ENCODE measurements around the gene SGMS2.
A peak's percentile ranks its signal among the peaks of the same experiment; 100 is the strongest.

The SGMS2 gene

GRCh38 chr4:107824350-107825071 lies at the start of gene SGMS2:
Gene SGMS2 (plus strand): TSS chr4:107824932. CDS start chr4:107895554, 70,622 bp downstream.
- peak; percentile 42 to 53 for DNase-seq (ENCODE audit: low read depth in 2 of 2)

- DNase-seq (ENCODE audit: low read depth in 2 of 2): no peak
These were observed 46.8 kb upstream of the SGMS2 start for GRCh38 chr4:107777890-107778289.

GRCh38 chr4:107778784-107779530 lies 45.8 kb upstream of the SGMS2 start:
- DNase-seq (ENCODE audit: low read depth in 2 of 2): no peak

- no peak for DNase-seq (ENCODE audit: low read depth in 2 of 2)
These were observed 44.1 kb upstream of the SGMS2 start for GRCh38 chr4:107780665-107781064.

GRCh38 chr4:107791902-107792301 lies 32.8 kb upstream of the SGMS2 start:
- no peak for DNase-seq (ENCODE audit: low read depth in 2 of 2)

GRCh38 chr4:107792711-107793110 lies 32.0 kb upstream of the SGMS2 start:
- DNase-seq (ENCODE audit: low read depth in 2 of 2): no peak

GRCh38 chr4:107793996-107794395 lies 30.7 kb upstream of the SGMS2 start:
- no peak for DNase-seq (ENCODE audit: low read depth in 2 of 2)

GRCh38 chr4:107799669-107800450 lies 24.9 kb upstream of the SGMS2 start:
- DNase-seq (ENCODE audit: low read depth in 2 of 2): no peak

- DNase-seq (ENCODE audit: low read depth in 2 of 2): no peak
These were observed 24.0 kb upstream of the SGMS2 start for GRCh38 chr4:107800706-107801105.

GRCh38 chr4:107801766-107802211 lies 22.9 kb upstream of the SGMS2 start:
- DNase-seq (ENCODE audit: low read depth in 2 of 2): no peak

GRCh38 chr4:107804956-107805355 lies 19.8 kb upstream of the SGMS2 start:
- DNase-seq (ENCODE audit: low read depth in 2 of 2): no peak

GRCh38 chr4:107806196-107806595 lies 18.5 kb upstream of the SGMS2 start:
- no peak for DNase-seq (ENCODE audit: low read depth in 2 of 2)

GRCh38 chr4:107808572-107808971 lies 16.2 kb upstream of the SGMS2 start:
- DNase-seq (ENCODE audit: low read depth in 2 of 2): no peak

- no peak for DNase-seq (ENCODE audit: low read depth in 2 of 2)
These were observed 15.5 kb upstream of the SGMS2 start for GRCh38 chr4:107809210-107809609.

GRCh38 chr4:107814758-107815157 lies 10.0 kb upstream of the SGMS2 start:
- DNase-seq (ENCODE audit: low read depth in 2 of 2): no peak

- DNase-seq (ENCODE audit: low read depth in 2 of 2): no peak
These were observed 9.6 kb upstream of the SGMS2 start for GRCh38 chr4:107815158-107815557.

GRCh38 chr4:107818301-107818910 lies 6.3 kb upstream of the SGMS2 start:
- no peak for DNase-seq (ENCODE audit: low read depth in 2 of 2)

- DNase-seq (ENCODE audit: low read depth in 2 of 2): no peak
These were observed 822 bp upstream of the SGMS2 start for GRCh38 chr4:107823870-107824349.

GRCh38 chr4:107825072-107825824 lies 516 bp downstream of the SGMS2 start:
- no peak for DNase-seq (ENCODE audit: low read depth in 2 of 2)

- DNase-seq (ENCODE audit: low read depth in 2 of 2): no peak
These were observed 1.8 kb downstream of the SGMS2 start for GRCh38 chr4:107826421-107826980.
